Kidney (tissue), 14 donors: ENCODE results near the gene OXNAD1. TPM values are rescaled to one million over a fixed set of nuclear protein-coding genes. Genes with fewer than 3 reads are reported as not detected.

Experiments used
- DNase-seq, 5 donors: peaks; one replicate each; pipeline ENCODE4 v3.0.0-alpha.2; 2013 to 2020
- FAIRE-seq: peaks from 2 replicates; lab custom pipeline; 2012; peaks lifted over from hg19 to GRCh38; lab: Jason Lieb, UNC
- H3K27ac ChIP-seq, 2 donors: one replicate each; pipeline ENCODE4 v1.7.0; 2013; ENCODE audit warnings: low read depth in 2 of 2, low read length in 2 of 2, inconsistent platforms in 1 of 2
- H3K27me3 ChIP-seq: one replicate; pipeline ENCODE4 v1.7.1; 2013; ENCODE audit warnings: low read length, inconsistent platforms; ENCODE audit not compliant: control insufficient read depth, insufficient read depth
- H3K36me3 ChIP-seq, 3 donors: one replicate each; pipeline versions ENCODE4 v1.7.0 to v1.7.1; 2013; ENCODE audit warnings: low read length in 3 of 3, control low read depth in 1 of 3, inconsistent platforms in 1 of 3; ENCODE audit not compliant: insufficient read depth in 3 of 3, control insufficient read depth in 2 of 3
- H3K4me1 ChIP-seq, 3 donors: one replicate each; pipeline versions ENCODE4 v1.7.0 to v1.7.1; 2013; ENCODE audit warnings: low read length in 3 of 3, inconsistent platforms in 1 of 3, low read depth in 1 of 3; ENCODE audit not compliant: control insufficient read depth in 2 of 3, insufficient read depth in 2 of 3
- H3K4me3 ChIP-seq, 3 donors: one replicate each; pipeline versions ENCODE4 v1.7.0 to v1.8.1; 2013; ENCODE audit warnings: low read length in 3 of 3, control low read depth in 1 of 3, inconsistent platforms in 1 of 3
- H3K9ac ChIP-seq, 3 donors: one replicate each; pipeline versions ENCODE4 v1.7.0 to v1.7.1; 2013; ENCODE audit warnings: low read length in 3 of 3, control low read depth in 1 of 3, inconsistent platforms in 1 of 3
- H3K9me3 ChIP-seq, 3 donors: one replicate each; pipeline versions ENCODE4 v1.7.0 to v1.7.1; 2013; ENCODE audit warnings: low read length in 3 of 3, control low read depth in 1 of 3, inconsistent platforms in 1 of 3; ENCODE audit not compliant: control insufficient read depth in 2 of 3, insufficient read depth in 1 of 3
- CTCF ChIP-seq: IDR thresholded peaks from 3 replicates; pipeline ENCODE4 v1.5.1; 2012; ENCODE audit warnings: mild to moderate bottlenecking, moderate library complexity, borderline replicate concordance; ENCODE audit not compliant: insufficient read depth; ENCODE audit errors: extremely low read depth
- intact Hi-C: fragments of 100-400 bp; cut with DNase I; formaldehyde crosslinking; loops from one replicate; pipeline ENCODE4 v1.11.1; 2022
- polyA plus RNA-seq: library from polyadenylated mRNA; stranded (reverse); fragments of 350-450 nt; fragmentation: Illumina TruSeq; extraction: RNeasy Lipid Tissue Mini Kit (QIAGEN cat#74804); gene quantifications from one replicate; pipeline ENCODE4 v1.2.3, GENCODE V29; 2014; ENCODE audit warnings: low read depth, low replicate concordance; ENCODE audit not compliant: insufficient read depth
- total RNA-seq: library from RNA; stranded (reverse); fragmentation: NEBNext Ultra II Directional; extraction: Animal tissue kit (Norgen Biotek cat#: 25700); gene quantifications from one replicate; pipeline ENCODE4 v1.2.1, GENCODE V29; 2021
- donor health status: control.
- donor health status: control.
- donor health status: control.
- donor health status: control.
- donor health status: control.
- donor health status: DM: yes; HTN: yes; CAD: no.
- donor health status: Normal renal cell carcinoma (clear cell type).

OXNAD1 gene
- total and polyA plus RNA-seq, 2 donors from 2014 or later = 12.7 to 17.3 TPM

- Histone ChIP-seq H3K27ac (no peak overlapping the region), H3K4me1 (peaks cover 0 to 4% (median 0%) of the 10 kb centered on the region in 3 donors), H3K9me3 (no peaks in the 10 kb centered on the region), H3K4me3 (no peak overlapping the region), H3K36me3 (peaks cover 2 to 38% (median 18%) of the 10 kb centered on the region in 3 donors), H3K9ac (no peak overlapping the region), H3K27me3 (no peaks in the 10 kb centered on the region)
- FAIRE-seq = no peak
- no peak for DNase-seq
- intact Hi-C loops = no loop called here
- TF ChIP-seq CTCF = no peak
Observed at GRCh38 chr3:16320711-16321110, 55.7 kb downstream of the OXNAD1 start.

- Histone ChIP-seq H3K27me3 (no peaks in the 10 kb centered on the region), H3K27ac (no peak overlapping the region), H3K4me1 (peaks cover 0 to 4% (median 0%) of the 10 kb centered on the region in 3 donors), H3K4me3 (no peak overlapping the region), H3K9ac (no peak overlapping the region), H3K9me3 (no peaks in the 10 kb centered on the region), H3K36me3 (peaks cover 2 to 32% (median 9%) of the 10 kb centered on the region in 3 donors)
- TF ChIP-seq CTCF = no peak
- FAIRE-seq = no peak
- intact Hi-C loops = no loop called here
- DNase-seq = no peak
Observed at GRCh38 chr3:16322189-16322588, 57.2 kb downstream of the OXNAD1 start.

- DNase-seq (no peak), FAIRE-seq (no peak)
- peaks cover 0 to 4% (median 0%) of the 10 kb centered on the region in 3 donors for H3K4me1 ChIP-seq
- no peak for TF ChIP-seq CTCF
- intact Hi-C loops = no loop called here
- H3K36me3 ChIP-seq = peaks cover 2 to 32% (median 8%) of the 10 kb centered on the region in 3 donors
- no peaks in the 10 kb centered on the region for H3K9me3 ChIP-seq
- no peak overlapping the region for H3K4me3 ChIP-seq
- no peak overlapping the region for H3K9ac ChIP-seq
- H3K27ac ChIP-seq = no peak overlapping the region
- no peaks in the 10 kb centered on the region for H3K27me3 ChIP-seq
Observed at GRCh38 chr3:16323737-16324136, 58.7 kb downstream of the OXNAD1 start.

- Histone ChIP-seq H3K4me3 (no peak overlapping the region), H3K27me3 (no peaks in the 10 kb centered on the region), H3K36me3 (peaks cover 2 to 29% (median 8%) of the 10 kb centered on the region in 3 donors), H3K27ac (no peak overlapping the region), H3K9me3 (no peaks in the 10 kb centered on the region), H3K9ac (no peak overlapping the region), H3K4me1 (peaks cover 0 to 4% (median 0%) of the 10 kb centered on the region in 3 donors)
- DNase-seq (no peak), FAIRE-seq (no peak)
- intact Hi-C loops = no loop called here
- no peak for TF ChIP-seq CTCF
Observed at GRCh38 chr3:16325850-16326249, 60.8 kb downstream of the OXNAD1 start.
